H1 (cell line): Measurements from ENCODE around the gene ACMSD. TPM values are rescaled to one million over a fixed set of nuclear protein-coding genes. Genes with fewer than 3 reads are reported as not detected.

Experiments used
- CTCF ChIA-PET: fragments of 300-600 bp; sonication (Branson Sonifier 250); formaldehyde crosslinking; loops from one replicate; lab custom pipeline; 2021; ENCODE audit not compliant: partially characterized antibody; lab: Charles Lee
- POLR2A ChIA-PET: fragments of 300-600 bp; sonication (Branson Sonifier 250); formaldehyde crosslinking; loops from one replicate; lab custom pipeline; 2021; ENCODE audit warnings: inconsistent platforms; ENCODE audit not compliant: partially characterized antibody; lab: Charles Lee
- DNase-seq, 2 experiments: peaks; one replicate each; pipeline versions ENCODE4 v3.0.0 to v3.0.0-alpha.2; 2010 to 2022; ENCODE audit warnings: low spot score in 2 of 2, low read depth in 1 of 2, mixed read lengths in 1 of 2
- FAIRE-seq: peaks from 2 replicates; lab custom pipeline; 2011; peaks lifted over from hg19 to GRCh38; lab: Jason Lieb, UNC
- H2AFZ ChIP-seq: 2 replicates; pipeline ENCODE4 v1.8.1; 2012; ENCODE audit warnings: low read length, inconsistent platforms
- H2AK5ac ChIP-seq: 2 replicates; pipeline ENCODE4 v1.6.1; 2013; ENCODE audit warnings: low read depth, low read length
- H2BK120ac ChIP-seq: replicated peaks from 2 replicates; pipeline ENCODE3; 2013; ENCODE audit warnings: low read depth, low read length, inconsistent platforms
- H2BK12ac ChIP-seq: 2 replicates; pipeline ENCODE4 v1.6.1; 2013; ENCODE audit warnings: low read depth, low read length
- H2BK15ac ChIP-seq: 2 replicates; pipeline ENCODE4 v1.6.1; 2013; ENCODE audit warnings: low read length
- H2BK20ac ChIP-seq: 2 replicates; pipeline ENCODE4 v1.6.1; 2013; ENCODE audit warnings: low read length
- H2BK5ac ChIP-seq: 2 replicates; pipeline ENCODE4 v1.6.1; 2013; ENCODE audit warnings: low read depth, low read length
- H3K14ac ChIP-seq: 2 replicates; pipeline ENCODE4 v1.6.1; 2013; ENCODE audit warnings: inconsistent platforms; ENCODE audit not compliant: insufficient read length
- H3K18ac ChIP-seq: 2 replicates; pipeline ENCODE4 v1.6.1; 2013; ENCODE audit warnings: low read length; ENCODE audit errors: extremely low read depth
- H3K23ac ChIP-seq: 2 replicates; pipeline ENCODE4 v1.6.1; 2013; ENCODE audit warnings: inconsistent platforms; ENCODE audit not compliant: insufficient read length
- H3K23me2 ChIP-seq: 2 replicates; pipeline ENCODE4 v1.6.1; 2013; ENCODE audit warnings: low read depth, low read length
- H3K27ac ChIP-seq: 2 replicates; pipeline ENCODE4 v1.6.1; 2011; ENCODE audit warnings: low read depth, low read length, inconsistent platforms
- H3K27me3 ChIP-seq, 4 experiments: replicated peaks in 1 of 4; 1 replicate in 1 of 4; 2 replicates in 3 of 4; pipeline versions ENCODE4 v1.6.1 to v1.8.1; 2011 to 2013; ENCODE audit warnings: low read length in 3 of 4, mild to moderate bottlenecking in 3 of 4, inconsistent platforms in 2 of 4, mixed read lengths in 2 of 4, moderate library complexity in 1 of 4; ENCODE audit not compliant: control insufficient read depth in 3 of 4, insufficient read depth in 3 of 4; ENCODE audit errors: extremely low read depth in 1 of 4
- H3K36me3 ChIP-seq, 4 experiments: 2 replicates each; pipeline versions ENCODE4 v1.6.1 to v1.8.1; 2011 to 2013; ENCODE audit warnings: mild to moderate bottlenecking in 4 of 4, low read length in 3 of 4, moderate library complexity in 2 of 4, control low read depth in 1 of 4, inconsistent platforms in 1 of 4; ENCODE audit not compliant: insufficient read depth in 4 of 4, control insufficient read depth in 2 of 4
- H3K4ac ChIP-seq: replicated peaks from 2 replicates; pipeline ENCODE3; 2013; ENCODE audit warnings: low read length, low read depth, mixed read lengths, inconsistent platforms; ENCODE audit not compliant: insufficient read length
- H3K4me1 ChIP-seq, 4 experiments: replicated peaks in 1 of 4; 1 replicate in 1 of 4; 2 replicates in 3 of 4; pipeline versions ENCODE4 v1.6.1 to v1.8.1; 2011 to 2013; ENCODE audit warnings: low read length in 3 of 4, inconsistent platforms in 2 of 4, mixed read lengths in 1 of 4; ENCODE audit not compliant: insufficient read depth in 4 of 4, control insufficient read depth in 3 of 4
- H3K4me2 ChIP-seq, 2 experiments: 2 replicates each; pipeline versions ENCODE4 v1.6.1 to v1.8.1; 2011 to 2013; ENCODE audit warnings: low read depth in 2 of 2, low read length in 2 of 2, control low read depth in 1 of 2, inconsistent platforms in 1 of 2, mild to moderate bottlenecking in 1 of 2; ENCODE audit not compliant: insufficient read depth in 1 of 2
- H3K4me3 ChIP-seq, 4 experiments: fragments of 200-600, 300-600 bp in 1 of 4; sonication (generic), shearing (Covaris generic), sonication (Bioruptor Twin) in 1 of 4; 2 replicates each; pipeline versions ENCODE4 v1.5.1 to v1.8.1; 2011 to 2016; ENCODE audit warnings: low read length in 4 of 4, low read depth in 3 of 4, control low read depth in 2 of 4, inconsistent platforms in 2 of 4, mild to moderate bottlenecking in 2 of 4, mixed read lengths in 1 of 4, moderate library complexity in 1 of 4; ENCODE audit not compliant: insufficient read depth in 2 of 4; ENCODE audit errors: extremely low read depth in 1 of 4
- H3K56ac ChIP-seq: replicated peaks from 2 replicates; pipeline ENCODE3; 2013; ENCODE audit warnings: low read depth, mild to moderate bottlenecking, mixed read lengths, low read length, inconsistent platforms; ENCODE audit not compliant: insufficient read length
- H3K79me1 ChIP-seq: 2 replicates; pipeline ENCODE4 v1.6.1; 2013; ENCODE audit warnings: low read depth, low read length, control low read depth
- H3K79me2 ChIP-seq, 2 experiments: 2 replicates each; pipeline versions ENCODE4 v1.6.1 to v1.8.1; 2012 to 2013; ENCODE audit warnings: low read length in 2 of 2, mild to moderate bottlenecking in 2 of 2, inconsistent platforms in 1 of 2; ENCODE audit not compliant: insufficient read depth in 2 of 2, control insufficient read depth in 1 of 2
- H3K9ac ChIP-seq, 4 experiments: replicated peaks in 1 of 4; 1 replicate in 1 of 4; 2 replicates in 3 of 4; pipeline versions ENCODE4 v1.6.1 to v1.8.1; 2011 to 2013; ENCODE audit warnings: low read depth in 3 of 4, low read length in 3 of 4, control low read depth in 2 of 4, mild to moderate bottlenecking in 2 of 4, moderate library complexity in 2 of 4, inconsistent platforms in 1 of 4; ENCODE audit errors: extremely low read depth in 1 of 4
- H3K9me3 ChIP-seq, 2 experiments: 2 replicates each; pipeline versions ENCODE4 v1.6.1 to v1.8.1; 2012 to 2013; ENCODE audit warnings: mild to moderate bottlenecking in 2 of 2, moderate library complexity in 2 of 2, control low read depth in 1 of 2, inconsistent platforms in 1 of 2, low read depth in 1 of 2, low read length in 1 of 2, mixed read lengths in 1 of 2; ENCODE audit not compliant: insufficient read depth in 2 of 2
- H4K20me1 ChIP-seq, 2 experiments: replicated peaks in 1 of 2; 2 replicates each; pipeline versions ENCODE3 to v1.8.1; 2011 to 2013; ENCODE audit warnings: inconsistent platforms in 2 of 2, low read length in 2 of 2, mild to moderate bottlenecking in 1 of 2; ENCODE audit not compliant: insufficient read depth in 2 of 2, control insufficient read depth in 1 of 2
- H4K5ac ChIP-seq: 2 replicates; pipeline ENCODE4 v1.6.1; 2013; ENCODE audit warnings: low read length, low read depth, mixed read lengths, inconsistent platforms; ENCODE audit not compliant: insufficient read length
- H4K8ac ChIP-seq: 2 replicates; pipeline ENCODE4 v1.8.0; 2013; ENCODE audit warnings: mild to moderate bottlenecking, moderate library complexity, low read length, inconsistent platforms; ENCODE audit not compliant: insufficient read depth; ENCODE audit errors: extremely low read depth
- H4K91ac ChIP-seq: replicated peaks from 2 replicates; pipeline ENCODE3; 2013; ENCODE audit warnings: low read length, mixed read lengths, inconsistent platforms; ENCODE audit not compliant: insufficient read length
- E2F6 ChIP-seq: IDR thresholded peaks from 2 replicates; pipeline ENCODE4 v1.6.1; 2012; ENCODE audit warnings: inconsistent platforms
- GTF2F1 ChIP-seq: IDR thresholded peaks from 2 replicates; pipeline ENCODE4 v1.6.1; 2012; ENCODE audit warnings: low read depth, low read length, improper control_type of control experiment, borderline replicate concordance
- JUND ChIP-seq: IDR thresholded peaks from 2 replicates; pipeline ENCODE4 v1.6.1; 2011; ENCODE audit warnings: mild to moderate bottlenecking, improper control_type of control experiment, low read length
- POLR2AphosphoS5 ChIP-seq: IDR thresholded peaks from 2 replicates; pipeline ENCODE4 v1.6.1; 2011; ENCODE audit warnings: low read depth, low read length
- RBBP5 ChIP-seq: IDR thresholded peaks from 2 replicates; pipeline ENCODE4 v1.7.1; 2012; ENCODE audit warnings: low read depth, mild to moderate bottlenecking, inconsistent platforms, low read length, moderate library complexity, borderline replicate concordance
- RNF2 ChIP-seq: fragments of 200-900, 300-1000 bp; sonication (generic); IDR thresholded peaks from 2 replicates; pipeline ENCODE4 v1.7.1; 2016; ENCODE audit warnings: borderline replicate concordance, low read depth, mild to moderate bottlenecking, antibody characterized with exemption, low read length; ENCODE audit not compliant: poor library complexity, severe bottlenecking; ENCODE audit errors: missing control alignments
- SIN3A ChIP-seq, 2 experiments: IDR thresholded peaks in 1 of 2; conservative IDR thresholded peaks in 1 of 2; 2 replicates each; pipeline ENCODE4 v1.6.1; 2011 to 2012; ENCODE audit warnings: low read length in 2 of 2, improper control_type of control experiment in 1 of 2, low read depth in 1 of 2, mild to moderate bottlenecking in 1 of 2
- SP1 ChIP-seq: IDR thresholded peaks from 2 replicates; pipeline ENCODE4 v1.6.1; 2011; ENCODE audit warnings: low read depth, low read length
- USF2 ChIP-seq: IDR thresholded peaks from 2 replicates; pipeline ENCODE4 v1.6.1; 2011; ENCODE audit warnings: low read length, improper control_type of control experiment
- YY1 ChIP-seq: IDR thresholded peaks from 2 replicates; pipeline ENCODE4 v1.6.1; 2011; ENCODE audit warnings: low read depth, mild to moderate bottlenecking, low read length
- polyA plus RNA-seq, 7 experiments: library from polyadenylated mRNA; depleted of rRNA in 3 of 7; stranded (reverse) in 5 of 7; unstranded in 2 of 7; fragments of >200 nt in 5 of 7; fragments of 200-250 nt in 2 of 7; gene quantifications; 1 replicate in 5 of 7; 2 replicates in 1 of 7; 4 replicates in 1 of 7; pipeline versions ENCODE4 v1.2.1 to v1.2.3, GENCODE V29; 2011 to 2013; ENCODE audit warnings: missing spikeins in 2 of 7, mixed read lengths in 2 of 7
- total RNA-seq: library from RNA; stranded (reverse); fragmentation: NEBNext Ultra II Directional; extraction: Animal tissue kit (Norgen Biotek cat#: 25700); gene quantifications from 2 replicates; pipeline ENCODE4 v1.2.1, GENCODE V29; 2021

The ACMSD gene
- total and polyA plus RNA-seq, 2 of the 8 experiments (the other 6 are each of a cell fraction or from before 2014, with no cell fraction given): not detected

- Histone ChIP-seq H3K4ac (no peak overlapping the region), H3K23me2 (no peaks in the 10 kb centered on the region), H3K9ac (no peak overlapping the region), H2BK20ac (no peak overlapping the region), H4K5ac (no peak overlapping the region), H3K56ac (no peak overlapping the region), H3K14ac (no peak overlapping the region), H3K18ac (no peak overlapping the region), H3K79me2 (no peaks in the 10 kb centered on the region), H3K27ac (no peak overlapping the region), H3K79me1 (no peaks in the 10 kb centered on the region), H2AFZ (no peak overlapping the region), H3K4me3 (no peak overlapping the region), H3K36me3 (no peaks in the 10 kb centered on the region), H2BK12ac (no peak overlapping the region), H4K8ac (no peak overlapping the region), H2AK5ac (no peak overlapping the region), H3K9me3 (no peaks in the 10 kb centered on the region), H3K27me3 (no peaks in the 10 kb centered on the region), H2BK120ac (no peak overlapping the region), H4K20me1 (peaks cover 0 to 2% of the 10 kb centered on the region in 2 experiments), H3K4me1 (no peaks in the 10 kb centered on the region), H3K4me2 (no peak overlapping the region), H2BK15ac (no peak overlapping the region), H4K91ac (no peak overlapping the region), H2BK5ac (no peak overlapping the region), H3K23ac (no peak overlapping the region)
- POLR2A ChIA-PET: no interaction called here
- CTCF ChIA-PET: interaction anchor here (0.7 to 0.8 kb wide), 2 partner anchors 14 to 224 kb away, joined by 3 to 4 read pairs; no protein-coding TSS in a partner anchor
- no peak for FAIRE-seq
- no peak for TF ChIP-seq RNF2
- no peak for TF ChIP-seq GTF2F1
- TF ChIP-seq E2F6: no peak
- TF ChIP-seq USF2: no peak
- no peak for TF ChIP-seq RBBP5
- no peak for TF ChIP-seq JUND
- no peak for TF ChIP-seq SP1
- no peak for TF ChIP-seq POLR2AphosphoS5
- no peak for TF ChIP-seq YY1
- TF ChIP-seq SIN3A (conservative IDR thresholded peaks at IDR 0.05 in 1 of 2, IDR thresholded peaks at IDR 0.05 in 1 of 2; ENCODE audit: low read depth in 1 of 2, low read length in 2 of 2): no peak
- DNase-seq: no peak
These were observed 46.0 kb downstream of the ACMSD start for GRCh38 chr2:134884435-134884834.
